Measurements from ENCODE around the gene FYCO1.
"Not testable (repeated sequence)": the region's sequence is repeated elsewhere in the genome, so short reads cannot be mapped to it uniquely, and the experiment has no call there.

FYCO1 gene

GRCh38 chr3:45995236-45996192 is at the start of gene FYCO1:
TSS of gene FYCO1 (minus strand) at chr3:45995824. CDS start at chr3:45984910, 10,914 bp downstream.
- peak; percentile 53 for DNase-seq (ENCODE audit: low read depth, low spot score)

GRCh38 chr3:46038916-46039315 is 43.3 kb upstream of the FYCO1 start:
- no peak for DNase-seq (ENCODE audit: low read depth, low spot score)

- not testable (repeated sequence) for DNase-seq (ENCODE audit: low read depth, low spot score)
Measured at GRCh38 chr3:46038071-46038470, 42.4 kb upstream of the FYCO1 start.

GRCh38 chr3:46036191-46036590 is 40.6 kb upstream of the FYCO1 start:
- no peak for DNase-seq (ENCODE audit: low read depth, low spot score)

GRCh38 chr3:46031747-46032146 is 36.1 kb upstream of the FYCO1 start:
- no peak for DNase-seq (ENCODE audit: low read depth, low spot score)

- DNase-seq (ENCODE audit: low read depth, low spot score): no peak
Measured at GRCh38 chr3:46031269-46031668, 35.6 kb upstream of the FYCO1 start.

- DNase-seq (ENCODE audit: low read depth, low spot score): no peak
Measured at GRCh38 chr3:46030626-46031025, 35.0 kb upstream of the FYCO1 start.

GRCh38 chr3:46029953-46030543 is 34.4 kb upstream of the FYCO1 start:
- DNase-seq (ENCODE audit: low read depth, low spot score): no peak

- no peak for DNase-seq (ENCODE audit: low read depth, low spot score)
Measured at GRCh38 chr3:46027736-46028397, 32.2 kb upstream of the FYCO1 start.

- DNase-seq (ENCODE audit: low read depth, low spot score): no peak
Measured at GRCh38 chr3:46027021-46027705, 31.5 kb upstream of the FYCO1 start, which contains the start of gene XCR1. TSS of gene XCR1 (minus strand) at chr3:46027483. CDS start at chr3:46021947, 5,536 bp downstream.

GRCh38 chr3:46025139-46025538 is 29.5 kb upstream of the FYCO1 start:
- DNase-seq (ENCODE audit: low read depth, low spot score): no peak

GRCh38 chr3:46024131-46024530 is 28.5 kb upstream of the FYCO1 start:
- no peak for DNase-seq (ENCODE audit: low read depth, low spot score)

- no peak for DNase-seq (ENCODE audit: low read depth, low spot score)
Measured at GRCh38 chr3:46022909-46023785, 27.5 kb upstream of the FYCO1 start.

- no peak for DNase-seq (ENCODE audit: low read depth, low spot score)
Measured at GRCh38 chr3:46021516-46021915, 25.9 kb upstream of the FYCO1 start.

GRCh38 chr3:46020766-46021510 is 25.3 kb upstream of the FYCO1 start:
- no peak for DNase-seq (ENCODE audit: low read depth, low spot score)

- DNase-seq (ENCODE audit: low read depth, low spot score): no peak
Measured at GRCh38 chr3:46019707-46020106, 24.1 kb upstream of the FYCO1 start.

- DNase-seq (ENCODE audit: low read depth, low spot score): no peak
Measured at GRCh38 chr3:46017720-46018119, 22.1 kb upstream of the FYCO1 start.

- DNase-seq (ENCODE audit: low read depth, low spot score): no peak
Measured at GRCh38 chr3:46013316-46014094, 17.9 kb upstream of the FYCO1 start.

- no peak for DNase-seq (ENCODE audit: low read depth, low spot score)
Measured at GRCh38 chr3:46012246-46012645, 16.6 kb upstream of the FYCO1 start.

Measured in smooth muscle cell of the brain vasculature (primary cell).